ENCODE results near the gene ABCG1. TPM values are rescaled to one million over a fixed set of nuclear protein-coding genes. Genes with fewer than 3 reads are reported as not detected.
A peak's percentile ranks its signal among the peaks of the same experiment; 100 is the strongest.

ABCG1 gene
- total and polyA plus RNA-seq, 4 donors = 1.6 to 9.7 (median 5.3) TPM

DNA sequence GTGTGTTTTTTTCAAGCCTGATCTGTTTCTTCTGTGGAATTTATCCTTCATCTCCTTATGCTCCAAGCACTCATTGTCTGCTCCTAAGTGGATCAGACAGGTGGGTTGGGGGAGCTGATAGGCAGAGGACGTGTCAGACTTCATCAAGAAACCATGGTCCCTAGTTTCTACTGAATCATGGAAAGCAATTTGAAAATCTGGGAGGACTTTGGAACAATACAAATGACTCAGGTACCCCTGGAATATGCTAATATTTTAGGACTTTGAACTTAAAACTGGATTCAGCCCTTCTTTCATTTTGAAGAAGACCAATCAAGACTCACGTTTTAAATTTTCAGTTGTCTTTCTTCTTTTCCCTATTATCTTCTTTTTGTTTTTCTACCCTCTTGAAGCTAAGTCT is 7.7 kb downstream of the ABCG1 start:
- Histone ChIP-seq H3K9me3 (ENCODE audit: control insufficient read depth in 4 of 4, low read length in 3 of 4) (no peaks in the 10 kb centered on the region), H3K27me3 (ENCODE audit: control insufficient read depth in 4 of 4, insufficient read depth in 4 of 4, low read length in 3 of 4) (no peaks in the 10 kb centered on the region), H3K4me1 (ENCODE audit: control insufficient read depth in 4 of 4, insufficient read depth in 4 of 4, low read length in 3 of 4) (peaks cover 0 to 5% (median 2%) of the 10 kb centered on the region in 4 donors), H3K36me3 (ENCODE audit: control insufficient read depth in 4 of 4, insufficient read depth in 3 of 4, low read depth in 1 of 4, low read length in 3 of 4) (no peaks in the 10 kb centered on the region), H3K4me3 (ENCODE audit: low read depth in 1 of 3, low read length in 3 of 3) (no peak overlapping the region), H3K9ac (ENCODE audit: low read depth in 1 of 2, low read length in 2 of 2) (no peak overlapping the region), H3K27ac (ENCODE audit: low read depth in 1 of 2, low read length in 2 of 2) (no peak overlapping the region)
- DNase-seq (ENCODE audit: low spot score) = no peak
- TF ChIP-seq TAF1 (conservative IDR thresholded peaks at IDR 0.05) (no peak), YY1 (IDR thresholded peaks at IDR 0.05) (no peak), EGR1 (IDR thresholded peaks at IDR 0.05; ENCODE audit: low read depth in 2 of 2) (no peak), FOXA2 (IDR thresholded peaks at IDR 0.05) (no peak), RAD21 (IDR thresholded peaks at IDR 0.05) (no peak), FOXA1 (IDR thresholded peaks at IDR 0.05) (no peak), HNF4A (conservative IDR thresholded peaks at IDR 0.05) (no peak), HNF4G (IDR thresholded peaks at IDR 0.05) (no peak), NR2F2 (IDR thresholded peaks at IDR 0.05) (no peak)
- TF ChIP-seq, protein P1, sequence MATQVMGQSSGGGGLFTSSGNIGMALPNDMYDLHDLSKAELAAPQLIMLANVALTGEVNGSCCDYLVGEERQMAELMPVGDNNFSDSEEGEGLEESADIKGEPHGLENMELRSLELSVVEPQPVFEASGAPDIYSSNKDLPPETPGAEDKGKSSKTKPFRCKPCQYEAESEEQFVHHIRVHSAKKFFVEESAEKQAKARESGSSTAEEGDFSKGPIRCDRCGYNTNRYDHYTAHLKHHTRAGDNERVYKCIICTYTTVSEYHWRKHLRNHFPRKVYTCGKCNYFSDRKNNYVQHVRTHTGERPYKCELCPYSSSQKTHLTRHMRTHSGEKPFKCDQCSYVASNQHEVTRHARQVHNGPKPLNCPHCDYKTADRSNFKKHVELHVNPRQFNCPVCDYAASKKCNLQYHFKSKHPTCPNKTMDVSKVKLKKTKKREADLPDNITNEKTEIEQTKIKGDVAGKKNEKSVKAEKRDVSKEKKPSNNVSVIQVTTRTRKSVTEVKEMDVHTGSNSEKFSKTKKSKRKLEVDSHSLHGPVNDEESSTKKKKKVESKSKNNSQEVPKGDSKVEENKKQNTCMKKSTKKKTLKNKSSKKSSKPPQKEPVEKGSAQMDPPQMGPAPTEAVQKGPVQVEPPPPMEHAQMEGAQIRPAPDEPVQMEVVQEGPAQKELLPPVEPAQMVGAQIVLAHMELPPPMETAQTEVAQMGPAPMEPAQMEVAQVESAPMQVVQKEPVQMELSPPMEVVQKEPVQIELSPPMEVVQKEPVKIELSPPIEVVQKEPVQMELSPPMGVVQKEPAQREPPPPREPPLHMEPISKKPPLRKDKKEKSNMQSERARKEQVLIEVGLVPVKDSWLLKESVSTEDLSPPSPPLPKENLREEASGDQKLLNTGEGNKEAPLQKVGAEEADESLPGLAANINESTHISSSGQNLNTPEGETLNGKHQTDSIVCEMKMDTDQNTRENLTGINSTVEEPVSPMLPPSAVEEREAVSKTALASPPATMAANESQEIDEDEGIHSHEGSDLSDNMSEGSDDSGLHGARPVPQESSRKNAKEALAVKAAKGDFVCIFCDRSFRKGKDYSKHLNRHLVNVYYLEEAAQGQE (IDR thresholded peaks at IDR 0.05) = no peak
- TF ChIP-seq, protein P2, sequence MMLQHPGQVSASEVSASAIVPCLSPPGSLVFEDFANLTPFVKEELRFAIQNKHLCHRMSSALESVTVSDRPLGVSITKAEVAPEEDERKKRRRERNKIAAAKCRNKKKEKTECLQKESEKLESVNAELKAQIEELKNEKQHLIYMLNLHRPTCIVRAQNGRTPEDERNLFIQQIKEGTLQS (IDR thresholded peaks at IDR 0.05) = no peak
- 89% methylated on average over 2 of the region's 2 CpGs for WGBS

DNA sequence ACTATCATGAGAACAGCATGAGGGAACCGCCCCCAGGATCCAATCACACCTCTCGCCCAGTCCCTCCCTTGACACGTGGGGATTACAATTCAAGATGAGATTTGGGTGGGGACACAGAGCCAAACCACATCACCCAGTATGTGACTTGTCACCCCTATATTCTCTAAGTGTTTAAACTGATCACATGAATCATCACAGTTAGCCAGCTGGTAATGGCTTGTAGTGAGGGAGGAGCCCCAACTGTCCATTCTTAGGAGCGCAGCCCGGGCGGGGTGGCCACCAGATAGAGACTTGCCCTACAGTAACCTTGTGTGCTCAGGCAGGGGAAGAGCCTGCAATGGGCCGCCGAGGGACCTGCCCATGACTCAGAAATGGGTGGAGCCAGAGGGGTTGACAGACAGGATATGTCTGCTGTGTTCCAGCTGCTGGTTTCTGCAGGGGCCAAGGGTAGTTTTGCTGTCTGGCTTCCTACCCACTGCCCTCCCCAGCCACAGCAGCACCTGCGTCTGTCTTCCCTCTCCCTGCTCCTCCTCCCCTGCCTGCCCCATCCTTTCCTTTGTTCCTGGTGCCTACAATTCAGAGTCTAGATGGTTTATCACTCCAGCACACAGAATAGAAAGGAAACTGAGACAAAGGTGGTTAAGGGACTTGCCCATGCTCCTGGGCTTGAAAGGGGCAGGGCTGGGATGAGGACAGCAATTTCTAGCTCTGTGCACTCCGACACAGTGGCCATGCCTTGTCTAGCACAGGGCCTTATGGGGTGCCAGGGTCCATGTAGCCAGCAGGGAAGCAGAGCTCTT is 9.2 kb downstream of the ABCG1 start:
- Histone ChIP-seq H3K36me3 (ENCODE audit: control insufficient read depth in 4 of 4, insufficient read depth in 3 of 4, low read depth in 1 of 4, low read length in 3 of 4) (no peaks in the 10 kb centered on the region), H3K9me3 (ENCODE audit: control insufficient read depth in 4 of 4, low read length in 3 of 4) (no peaks in the 10 kb centered on the region), H3K27ac (ENCODE audit: low read depth in 1 of 2, low read length in 2 of 2) (peak overlapping the region in 1 of 2 donors; percentile 59), H3K4me3 (ENCODE audit: low read depth in 1 of 3, low read length in 3 of 3) (no peak overlapping the region), H3K27me3 (ENCODE audit: control insufficient read depth in 4 of 4, insufficient read depth in 4 of 4, low read length in 3 of 4) (no peaks in the 10 kb centered on the region), H3K4me1 (ENCODE audit: control insufficient read depth in 4 of 4, insufficient read depth in 4 of 4, low read length in 3 of 4) (peaks cover 0 to 8% (median 5%) of the 10 kb centered on the region in 4 donors), H3K9ac (ENCODE audit: low read depth in 1 of 2, low read length in 2 of 2) (no peak overlapping the region)
- TF ChIP-seq GABPA (IDR thresholded peaks at IDR 0.05 in 1 of 2, conservative IDR thresholded peaks at IDR 0.05 in 1 of 2) (no peak), SP1 (IDR thresholded peaks at IDR 0.05) (peak; percentile 57), RAD21 (IDR thresholded peaks at IDR 0.05) (no peak), RXRA (IDR thresholded peaks at IDR 0.05) (peak; percentile 25 to 69), NR2F2 (IDR thresholded peaks at IDR 0.05) (peak; percentile 34), JUND (IDR thresholded peaks at IDR 0.05) (peak; percentile 60 to 63)
- TF ChIP-seq, protein P1 (IDR thresholded peaks at IDR 0.05) = no peak
- TF ChIP-seq, protein P2 (IDR thresholded peaks at IDR 0.05) = no peak
- peak; percentile 68 for DNase-seq (ENCODE audit: low spot score)
- WGBS = 57% methylated on average over 10 of the region's 10 CpGs

Measured in liver (tissue), 9 donors.